ENCODE measurements around the gene HKDC1.
"Not testable (repeated sequence)": the region's sequence is repeated elsewhere in the genome, so short reads cannot be mapped to it uniquely, and the experiment has no call there.

HKDC1 gene

GRCh38 chr10:69243817-69244216 is 23.7 kb downstream of the HKDC1 start:
- DNase-seq (ENCODE audit: low spot score), result no peak

GRCh38 chr10:69246036-69246435 is 25.9 kb downstream of the HKDC1 start:
- no peak for DNase-seq (ENCODE audit: low spot score)

GRCh38 chr10:69246581-69247312 is 26.6 kb downstream of the HKDC1 start:
- DNase-seq (ENCODE audit: low spot score), result no peak

GRCh38 chr10:69247313-69247710 is 27.2 kb downstream of the HKDC1 start:
- DNase-seq (ENCODE audit: low spot score), result no peak

GRCh38 chr10:69248117-69248730 is 28.1 kb downstream of the HKDC1 start:
- DNase-seq (ENCODE audit: low spot score), result no peak

GRCh38 chr10:69250041-69250440 is 29.9 kb downstream of the HKDC1 start:
- no peak for DNase-seq (ENCODE audit: low spot score)

- not testable (repeated sequence) for DNase-seq (ENCODE audit: low spot score)
Observed at GRCh38 chr10:69251417-69251816, 31.3 kb downstream of the HKDC1 start.

- no peak for DNase-seq (ENCODE audit: low spot score)
Observed at GRCh38 chr10:69253171-69253570, 33.0 kb downstream of the HKDC1 start.

- no peak for DNase-seq (ENCODE audit: low spot score)
Observed at GRCh38 chr10:69254877-69255276, 34.7 kb downstream of the HKDC1 start.

- no peak for DNase-seq (ENCODE audit: low spot score)
Observed at GRCh38 chr10:69259547-69260243, 39.6 kb downstream of the HKDC1 start.

GRCh38 chr10:69261184-69261583 is 41.1 kb downstream of the HKDC1 start:
- no peak for DNase-seq (ENCODE audit: low spot score)

GRCh38 chr10:69262292-69262751 is 42.2 kb downstream of the HKDC1 start:
- DNase-seq (ENCODE audit: low spot score), result peak; percentile 78

- DNase-seq (ENCODE audit: low spot score), result no peak
Observed at GRCh38 chr10:69265521-69265920, 45.4 kb downstream of the HKDC1 start.

GRCh38 chr10:69268761-69269416 is 48.8 kb downstream of the HKDC1 start:
- no peak for DNase-seq (ENCODE audit: low spot score)

- DNase-seq (ENCODE audit: low spot score), result no peak
Observed at GRCh38 chr10:69269761-69270160, 49.6 kb downstream of the HKDC1 start.

- DNase-seq (ENCODE audit: low spot score), result no peak
Observed at GRCh38 chr10:69270990-69271389, 50.9 kb downstream of the HKDC1 start.

GRCh38 chr10:69272624-69273023 is 52.5 kb downstream of the HKDC1 start:
- DNase-seq (ENCODE audit: low spot score), result no peak

- no peak for DNase-seq (ENCODE audit: low spot score)
Observed at GRCh38 chr10:69275444-69275843, 55.3 kb downstream of the HKDC1 start.

- no peak for DNase-seq (ENCODE audit: low spot score)
Observed at GRCh38 chr10:69276503-69276902, 56.4 kb downstream of the HKDC1 start.

- no peak for DNase-seq (ENCODE audit: low spot score)
Observed at GRCh38 chr10:69278446-69278963, 58.4 kb downstream of the HKDC1 start, which contains the start of gene HK1. Gene HK1, plus strand, starts transcription at chr10:69278496.

- no peak for DNase-seq (ENCODE audit: low spot score)
Observed at GRCh38 chr10:69279110-69279509, 59.0 kb downstream of the HKDC1 start.
